RCC 7860 (cell line): ENCODE data around the gene HTRA3.

Experiments
- DNase-seq: peaks from one replicate; pipeline ENCODE4 v3.0.0-alpha.2; 2015; ENCODE audit warnings: low spot score
- FAIRE-seq: peaks from 2 replicates; lab custom pipeline; 2012; peaks lifted over from hg19 to GRCh38; lab: Jason Lieb, UNC

Gene HTRA3

GRCh38 chr4:8245884-8246833 is 23.4 kb upstream of the HTRA3 start:
- no peak for DNase-seq
- FAIRE-seq: no peak

- FAIRE-seq: no peak
- DNase-seq: no peak
Measured at GRCh38 chr4:8247047-8247930, 22.3 kb upstream of the HTRA3 start.

GRCh38 chr4:8248091-8248490 is 21.5 kb upstream of the HTRA3 start:
- FAIRE-seq: no peak
- DNase-seq: no peak

- FAIRE-seq: no peak
Measured at GRCh38 chr4:8250227-8250626, 19.3 kb upstream of the HTRA3 start.

GRCh38 chr4:8250637-8251036 is 18.9 kb upstream of the HTRA3 start:
- FAIRE-seq (no peak), DNase-seq (no peak)

More at GRCh38 chr4:8250227-8250626, 19.3 kb upstream of the HTRA3 start:
- no peak for DNase-seq

GRCh38 chr4:8251110-8251883 is 18.3 kb upstream of the HTRA3 start:
- DNase-seq (no peak), FAIRE-seq (no peak)

- no peak for FAIRE-seq
- DNase-seq: no peak
Measured at GRCh38 chr4:8252301-8253173, 17.0 kb upstream of the HTRA3 start.

- DNase-seq: no peak
Measured at GRCh38 chr4:8254076-8254475, 15.5 kb upstream of the HTRA3 start.

GRCh38 chr4:8255698-8256441 is 13.7 kb upstream of the HTRA3 start:
- peak; percentile 10 for DNase-seq
- FAIRE-seq: no peak

More at GRCh38 chr4:8254076-8254475, 15.5 kb upstream of the HTRA3 start:
- FAIRE-seq: no peak

GRCh38 chr4:8257854-8258253 is 11.7 kb upstream of the HTRA3 start:
- DNase-seq (no peak), FAIRE-seq (no peak)

GRCh38 chr4:8258552-8259212 is 10.9 kb upstream of the HTRA3 start:
- DNase-seq: no peak
- FAIRE-seq: no peak

GRCh38 chr4:8259743-8260430 is 9.7 kb upstream of the HTRA3 start:
- no peak for DNase-seq
- no peak for FAIRE-seq

GRCh38 chr4:8260656-8261111 is 8.9 kb upstream of the HTRA3 start:
- FAIRE-seq (no peak), DNase-seq (no peak)

- FAIRE-seq: no peak
- DNase-seq: peak; percentile 46
Measured at GRCh38 chr4:8261851-8262535, 7.6 kb upstream of the HTRA3 start.

GRCh38 chr4:8262637-8263322 is 6.8 kb upstream of the HTRA3 start:
- FAIRE-seq (no peak), DNase-seq (no peak)

GRCh38 chr4:8263397-8263796 is 6.2 kb upstream of the HTRA3 start:
- DNase-seq: no peak
- FAIRE-seq: no peak

GRCh38 chr4:8264106-8264505 is 5.4 kb upstream of the HTRA3 start:
- FAIRE-seq (no peak), DNase-seq (no peak)
